ENCODE measurements around the gene LRRK2.
A peak's percentile ranks its signal among the peaks of the same experiment; 100 is the strongest.

DNA sequence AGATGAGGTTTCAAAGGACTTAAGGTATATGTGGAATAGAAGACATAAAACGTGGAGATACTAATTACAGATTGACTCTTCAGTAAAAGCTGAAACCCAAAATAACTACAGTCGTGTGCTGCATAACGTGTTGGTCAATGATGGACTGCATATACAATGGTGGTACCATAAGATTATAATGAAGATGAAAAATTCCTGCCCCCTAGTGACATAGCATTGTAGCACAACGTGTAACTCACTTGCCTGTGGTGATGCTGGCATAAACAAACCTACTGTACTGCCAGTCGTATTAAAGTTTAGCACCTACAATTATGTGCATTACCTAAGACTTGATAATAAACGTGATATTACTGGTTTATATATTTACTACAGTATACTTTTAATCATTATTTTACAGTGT, 150.3 kb downstream of the LRRK2 start:
- TF ChIP-seq, protein P1, sequence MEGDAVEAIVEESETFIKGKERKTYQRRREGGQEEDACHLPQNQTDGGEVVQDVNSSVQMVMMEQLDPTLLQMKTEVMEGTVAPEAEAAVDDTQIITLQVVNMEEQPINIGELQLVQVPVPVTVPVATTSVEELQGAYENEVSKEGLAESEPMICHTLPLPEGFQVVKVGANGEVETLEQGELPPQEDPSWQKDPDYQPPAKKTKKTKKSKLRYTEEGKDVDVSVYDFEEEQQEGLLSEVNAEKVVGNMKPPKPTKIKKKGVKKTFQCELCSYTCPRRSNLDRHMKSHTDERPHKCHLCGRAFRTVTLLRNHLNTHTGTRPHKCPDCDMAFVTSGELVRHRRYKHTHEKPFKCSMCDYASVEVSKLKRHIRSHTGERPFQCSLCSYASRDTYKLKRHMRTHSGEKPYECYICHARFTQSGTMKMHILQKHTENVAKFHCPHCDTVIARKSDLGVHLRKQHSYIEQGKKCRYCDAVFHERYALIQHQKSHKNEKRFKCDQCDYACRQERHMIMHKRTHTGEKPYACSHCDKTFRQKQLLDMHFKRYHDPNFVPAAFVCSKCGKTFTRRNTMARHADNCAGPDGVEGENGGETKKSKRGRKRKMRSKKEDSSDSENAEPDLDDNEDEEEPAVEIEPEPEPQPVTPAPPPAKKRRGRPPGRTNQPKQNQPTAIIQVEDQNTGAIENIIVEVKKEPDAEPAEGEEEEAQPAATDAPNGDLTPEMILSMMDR (conservative IDR thresholded peaks at IDR 0.05; ENCODE audit: low read depth, low read length) = peak; percentile 60
- TF ChIP-seq EZH2 (IDR thresholded peaks at IDR 0.05; ENCODE audit: borderline replicate concordance, low read depth, low read length, poor library complexity, severe bottlenecking) = no peak

Data from A673 (cell line).